ENCODE data around the gene CSF1.

DNA sequence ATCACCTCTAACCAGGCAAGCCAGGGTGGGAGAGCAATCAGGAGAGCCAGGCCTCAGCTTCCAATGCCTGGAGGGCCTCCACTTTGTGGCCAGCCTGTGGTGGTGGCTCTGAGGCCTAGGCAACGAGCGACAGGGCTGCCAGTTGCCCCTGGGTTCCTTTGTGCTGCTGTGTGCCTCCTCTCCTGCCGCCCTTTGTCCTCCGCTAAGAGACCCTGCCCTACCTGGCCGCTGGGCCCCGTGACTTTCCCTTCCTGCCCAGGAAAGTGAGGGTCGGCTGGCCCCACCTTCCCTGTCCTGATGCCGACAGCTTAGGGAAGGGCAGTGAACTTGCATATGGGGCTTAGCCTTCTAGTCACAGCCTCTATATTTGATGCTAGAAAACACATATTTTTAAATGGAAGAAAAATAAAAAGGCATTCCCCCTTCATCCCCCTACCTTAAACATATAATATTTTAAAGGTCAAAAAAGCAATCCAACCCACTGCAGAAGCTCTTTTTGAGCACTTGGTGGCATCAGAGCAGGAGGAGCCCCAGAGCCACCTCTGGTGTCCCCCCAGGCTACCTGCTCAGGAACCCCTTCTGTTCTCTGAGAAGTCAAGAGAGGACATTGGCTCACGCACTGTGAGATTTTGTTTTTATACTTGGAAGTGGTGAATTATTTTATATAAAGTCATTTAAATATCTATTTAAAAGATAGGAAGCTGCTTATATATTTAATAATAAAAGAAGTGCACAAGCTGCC, 19.8 kb downstream of the CSF1 start:
- TF ChIP-seq, protein P1, sequence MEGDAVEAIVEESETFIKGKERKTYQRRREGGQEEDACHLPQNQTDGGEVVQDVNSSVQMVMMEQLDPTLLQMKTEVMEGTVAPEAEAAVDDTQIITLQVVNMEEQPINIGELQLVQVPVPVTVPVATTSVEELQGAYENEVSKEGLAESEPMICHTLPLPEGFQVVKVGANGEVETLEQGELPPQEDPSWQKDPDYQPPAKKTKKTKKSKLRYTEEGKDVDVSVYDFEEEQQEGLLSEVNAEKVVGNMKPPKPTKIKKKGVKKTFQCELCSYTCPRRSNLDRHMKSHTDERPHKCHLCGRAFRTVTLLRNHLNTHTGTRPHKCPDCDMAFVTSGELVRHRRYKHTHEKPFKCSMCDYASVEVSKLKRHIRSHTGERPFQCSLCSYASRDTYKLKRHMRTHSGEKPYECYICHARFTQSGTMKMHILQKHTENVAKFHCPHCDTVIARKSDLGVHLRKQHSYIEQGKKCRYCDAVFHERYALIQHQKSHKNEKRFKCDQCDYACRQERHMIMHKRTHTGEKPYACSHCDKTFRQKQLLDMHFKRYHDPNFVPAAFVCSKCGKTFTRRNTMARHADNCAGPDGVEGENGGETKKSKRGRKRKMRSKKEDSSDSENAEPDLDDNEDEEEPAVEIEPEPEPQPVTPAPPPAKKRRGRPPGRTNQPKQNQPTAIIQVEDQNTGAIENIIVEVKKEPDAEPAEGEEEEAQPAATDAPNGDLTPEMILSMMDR (IDR thresholded peaks at IDR 0.05) = no peak
- TF ChIP-seq POLR2A (IDR thresholded peaks at IDR 0.05) = no peak
